Left forelimb (tissue), 1 donor: Measurements from ENCODE around the gene THADA.

Source experiments
- DNase-seq: peaks from one replicate; pipeline ENCODE4 v3.0.0-alpha.2; 2018; ENCODE audit warnings: low spot score

Gene THADA

DNA sequence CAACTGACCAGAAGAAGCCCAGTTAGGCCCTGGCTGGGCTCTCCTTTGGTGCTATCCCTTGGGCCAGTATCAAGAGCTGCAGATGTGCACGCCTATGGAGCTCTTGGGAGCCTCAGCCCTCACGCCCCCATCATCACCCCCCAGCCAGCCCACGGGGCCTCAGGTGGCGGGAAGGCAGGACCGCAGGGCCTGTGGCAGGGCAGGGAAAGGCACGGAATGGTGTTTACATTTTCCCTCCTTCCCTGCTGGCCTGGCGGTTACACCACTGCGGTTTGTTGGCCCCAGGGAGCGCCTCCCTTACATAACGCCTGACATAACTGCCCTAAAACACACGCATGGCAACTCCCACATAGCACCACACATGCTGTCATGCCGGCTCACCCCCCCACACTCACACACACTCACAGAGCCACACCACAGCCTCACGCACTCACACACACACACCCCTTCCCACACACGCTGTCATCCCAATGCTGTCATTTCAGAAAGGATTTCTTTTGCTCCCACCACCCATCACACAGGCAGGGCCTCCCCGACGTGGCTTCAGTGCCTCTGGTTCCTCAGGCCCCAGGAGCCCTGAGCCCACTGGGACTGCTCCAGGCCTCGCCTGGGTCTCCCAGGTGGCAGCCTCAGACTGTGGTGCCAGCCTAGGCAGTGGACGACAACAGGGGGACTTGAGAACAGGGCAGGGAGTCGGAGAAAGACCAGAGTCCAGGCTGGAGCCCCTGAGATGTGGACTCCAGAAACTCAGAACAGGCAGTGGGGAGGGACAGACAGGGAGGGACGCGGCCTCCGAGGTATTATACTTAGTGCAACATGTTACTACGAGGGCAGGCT lies 385.2 kb downstream of the THADA start:
- no peak for DNase-seq

DNA sequence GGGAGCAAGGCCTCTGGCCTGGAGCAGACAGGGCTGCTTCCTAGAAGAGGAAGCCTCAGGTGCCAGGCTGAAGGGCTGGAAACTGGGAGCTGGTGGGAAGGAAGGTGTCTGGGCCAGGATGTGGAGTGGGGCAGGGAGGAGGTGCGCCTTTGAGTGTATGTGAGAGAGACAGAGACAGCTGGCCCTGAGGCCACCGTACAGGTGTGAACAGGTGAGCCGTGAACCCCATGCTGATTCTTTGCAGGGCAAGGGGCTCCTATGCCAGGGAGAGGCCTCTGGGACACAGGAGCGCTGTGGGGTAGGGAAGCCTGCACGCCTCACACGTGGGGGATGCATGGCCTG lies 385.7 kb downstream of the THADA start:
- DNase-seq, result no peak

DNA sequence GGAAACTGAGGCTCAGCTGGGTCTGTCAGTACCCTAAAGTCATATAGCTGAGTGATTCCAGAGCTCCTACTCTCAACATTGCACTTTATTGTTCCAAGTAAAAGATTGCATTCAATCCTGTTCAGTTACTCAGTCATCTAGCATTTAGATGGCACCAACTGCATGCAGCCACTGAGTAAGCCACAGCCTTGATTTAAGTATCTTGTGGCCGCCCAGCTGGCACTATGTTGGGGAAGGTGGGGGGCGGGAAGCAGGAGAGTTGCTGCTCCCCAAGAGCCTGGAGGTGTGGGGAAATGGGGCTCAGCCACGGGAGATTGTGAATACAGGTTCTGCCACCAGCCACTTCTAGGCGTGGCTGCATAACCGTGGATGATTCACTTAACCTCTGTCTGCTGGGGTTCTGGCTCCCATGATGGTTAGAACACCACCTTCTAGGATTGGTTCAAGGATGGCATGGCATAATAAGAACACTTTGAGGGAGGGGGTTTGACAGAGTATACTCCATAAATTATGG lies 386.6 kb downstream of the THADA start:
- DNase-seq, result no peak

DNA sequence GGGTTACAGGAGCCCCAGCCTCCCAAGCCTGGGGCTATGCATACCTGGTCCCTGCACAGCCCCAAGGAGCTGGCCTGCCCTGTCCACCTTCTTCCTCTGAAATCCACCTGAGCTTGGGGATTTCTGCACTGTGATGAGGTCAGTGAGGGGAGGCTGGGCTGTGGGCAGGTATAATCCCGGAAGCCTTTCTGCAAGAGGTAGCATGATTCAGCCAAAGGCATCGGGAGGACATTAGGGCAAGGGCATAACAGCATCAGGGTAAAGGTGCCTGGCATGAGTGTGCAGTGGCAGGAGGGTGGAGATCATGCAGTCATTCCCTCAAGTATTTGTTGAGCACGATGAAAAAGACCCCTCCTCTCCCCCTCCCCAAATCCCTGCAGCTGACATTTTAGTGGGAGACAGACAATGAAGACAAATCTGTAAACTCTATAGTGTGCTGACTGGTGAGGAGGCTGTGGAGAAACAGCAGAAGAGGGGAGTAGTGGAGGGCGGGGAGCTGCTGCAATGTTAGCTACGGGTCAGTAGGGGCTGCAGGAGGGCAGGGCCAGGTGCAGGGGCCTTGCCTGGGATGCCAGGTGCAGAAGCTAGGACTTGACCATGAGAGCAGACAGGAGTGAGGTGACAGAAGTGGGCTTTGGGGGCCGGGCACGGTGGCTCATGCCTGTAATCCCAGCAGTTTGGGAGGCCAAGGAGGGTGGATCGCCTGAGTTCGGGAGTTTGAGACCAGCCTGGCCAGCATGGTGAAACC lies 388.1 kb downstream of the THADA start:
- DNase-seq, result no peak

DNA sequence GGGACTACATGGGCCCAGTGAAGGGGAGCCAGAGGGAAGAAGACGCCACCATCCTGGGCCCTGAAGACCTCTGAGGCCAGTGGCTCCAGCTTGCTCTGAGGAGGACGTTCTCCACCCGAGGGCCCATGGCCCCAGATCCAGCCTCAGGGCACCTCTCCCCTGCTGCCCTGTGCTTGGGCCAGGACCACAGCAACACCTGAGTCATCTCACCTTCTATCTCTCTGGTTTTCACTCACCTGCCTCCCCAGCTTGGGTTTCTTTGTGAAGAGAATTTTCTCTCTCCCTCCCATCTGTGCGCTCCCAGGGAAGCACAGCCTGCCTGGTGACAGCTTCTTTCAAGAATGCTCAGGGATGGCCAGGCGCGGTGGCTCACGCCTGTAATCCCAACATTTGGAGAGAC lies 389.2 kb downstream of the THADA start:
- DNase-seq, result no peak

- DNase-seq, result no peak
These were observed 392.5 kb downstream of the THADA start for GRCh38 chr2:43203373-43203772.

- DNase-seq, result no peak
These were observed 393.5 kb downstream of the THADA start for GRCh38 chr2:43202289-43202688.

GRCh38 chr2:43201497-43201896 lies 394.3 kb downstream of the THADA start:
- DNase-seq, result no peak

DNA sequence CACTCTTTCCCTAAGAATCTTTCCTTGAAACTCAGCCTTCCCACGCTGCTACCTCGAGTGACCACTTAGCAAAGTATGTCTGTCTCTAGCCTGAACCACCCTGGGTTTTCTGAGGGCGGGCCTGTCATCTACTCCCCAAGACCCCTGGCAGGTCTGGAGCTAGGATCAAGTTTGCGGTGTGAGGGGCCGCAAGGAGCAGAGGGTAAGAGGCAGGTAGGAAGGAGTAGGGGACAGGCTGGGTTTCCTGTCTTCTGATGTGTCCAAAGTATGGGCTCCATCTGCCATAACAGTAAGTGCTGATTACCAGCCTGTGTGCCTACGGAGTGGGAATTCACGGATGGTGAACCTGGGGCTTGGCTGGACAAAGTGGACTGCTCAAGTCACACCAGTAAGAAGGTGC lies 394.8 kb downstream of the THADA start:
- DNase-seq, result no peak

- DNase-seq, result no peak
These were observed 396.0 kb downstream of the THADA start for GRCh38 chr2:43199492-43200488.

DNA sequence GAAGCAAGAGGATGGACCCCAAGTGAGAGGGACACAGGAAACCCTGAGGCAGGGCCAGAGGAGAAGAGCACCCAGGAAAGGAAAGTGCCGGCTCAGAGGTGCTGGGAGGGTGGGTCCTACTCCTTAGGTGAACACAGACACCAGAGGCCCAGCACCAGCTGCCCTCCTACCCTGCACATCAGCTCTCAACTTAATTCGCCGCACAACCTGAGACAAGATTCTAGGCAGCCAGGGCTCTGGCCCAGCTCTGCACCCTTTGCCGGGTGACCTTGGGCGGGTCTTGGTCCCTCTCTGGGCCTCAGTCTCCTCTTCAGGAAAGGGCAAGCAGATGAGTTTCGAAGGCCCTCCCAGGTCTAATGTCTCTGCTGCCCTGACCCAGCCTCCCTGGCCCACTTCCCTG lies 397.6 kb downstream of the THADA start:
- no peak for DNase-seq

- DNase-seq, result no peak
These were observed 398.3 kb downstream of the THADA start for GRCh38 chr2:43197588-43197896.

DNA sequence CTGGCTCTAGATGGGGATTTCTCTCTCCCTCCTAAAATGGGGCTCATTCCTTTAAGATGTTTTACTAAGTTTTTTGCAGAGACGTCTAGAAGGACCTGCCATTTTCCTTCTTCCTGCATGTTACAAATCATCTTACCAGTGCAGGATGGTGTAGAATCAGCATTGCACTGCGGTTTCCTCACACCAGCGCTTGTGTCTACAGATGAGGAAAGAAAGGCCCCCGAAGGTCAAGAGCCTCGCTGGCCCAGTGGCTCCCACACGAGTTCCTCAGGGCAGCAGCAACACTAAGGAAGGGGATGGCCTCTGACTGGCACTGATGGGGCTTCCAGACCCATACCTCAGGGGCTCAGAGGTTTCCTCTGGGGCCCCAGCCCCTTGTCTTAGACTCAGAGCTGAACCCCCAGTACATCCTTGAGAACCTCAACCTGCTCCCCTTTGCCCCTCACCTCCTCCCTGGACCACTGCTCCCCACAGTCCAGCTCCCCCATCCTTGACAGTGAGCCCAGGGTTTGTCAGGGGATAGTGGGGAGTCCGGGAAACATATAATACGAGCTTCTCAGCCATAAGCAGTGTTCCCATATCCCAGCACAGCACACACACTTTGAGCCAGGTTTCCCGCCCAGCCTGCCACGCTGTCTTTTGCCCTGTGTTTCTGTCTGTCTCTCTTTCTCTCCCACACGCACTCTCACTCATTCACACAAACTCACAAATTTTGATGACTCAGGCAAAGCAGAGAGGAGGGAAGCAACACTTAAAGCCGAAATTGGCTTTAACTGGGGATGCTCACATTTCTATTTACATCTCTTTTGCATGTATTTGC lies 398.9 kb downstream of the THADA start:
- no peak for DNase-seq

- no peak for DNase-seq
These were observed 401.5 kb downstream of the THADA start for GRCh38 chr2:43194121-43194869.

DNA sequence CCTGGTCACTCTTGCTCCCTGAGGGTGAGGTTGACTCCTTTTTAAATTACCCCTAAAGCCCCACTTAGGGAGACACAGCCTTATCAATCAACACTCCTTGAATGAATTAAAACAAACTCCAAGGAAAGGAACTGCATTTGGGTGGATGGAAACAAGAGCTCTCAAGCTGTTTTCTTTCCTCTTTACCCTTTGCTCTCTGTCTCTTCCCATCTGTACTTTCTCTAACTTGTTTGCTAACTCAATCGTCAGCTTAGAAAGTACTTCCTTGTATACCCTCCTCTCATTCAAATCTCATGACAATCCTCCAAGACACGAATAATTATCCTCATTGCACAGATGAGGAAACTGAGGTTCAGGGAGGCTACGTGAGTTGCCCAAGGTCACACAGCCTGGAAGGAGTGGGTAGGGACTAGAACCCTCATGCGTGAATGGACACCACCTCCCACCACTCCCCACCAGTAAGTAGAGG lies 402.2 kb downstream of the THADA start:
- no peak for DNase-seq

- no peak for DNase-seq
These were observed 402.8 kb downstream of the THADA start for GRCh38 chr2:43192744-43193651.

DNA sequence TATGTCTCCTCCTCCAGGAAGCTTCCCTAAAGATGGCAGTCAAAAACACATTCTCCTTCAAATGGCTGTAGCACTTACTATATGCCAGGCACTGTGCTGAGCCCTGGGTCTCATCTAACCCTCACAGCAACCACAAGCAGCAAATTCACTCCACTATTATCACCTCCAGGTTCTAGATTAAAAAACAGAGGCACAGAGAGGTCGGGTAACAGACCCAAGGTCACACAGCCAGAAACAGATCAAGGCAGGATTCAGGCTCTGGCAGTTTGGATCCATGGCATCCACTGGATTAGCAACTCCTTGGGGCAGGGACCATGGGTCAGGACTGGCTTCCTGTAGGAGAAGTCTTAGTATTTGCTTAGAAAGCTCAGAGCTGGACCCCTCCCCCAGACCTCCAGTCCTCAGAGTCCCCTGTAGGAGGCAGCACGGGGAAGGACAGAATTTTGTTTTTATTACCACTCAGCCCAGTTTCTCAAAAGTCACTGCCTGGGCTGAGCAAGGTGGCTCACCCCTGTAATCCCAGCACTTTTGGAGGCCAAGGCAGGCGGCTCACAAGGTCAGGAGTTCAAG lies 403.8 kb downstream of the THADA start:
- no peak for DNase-seq

DNA sequence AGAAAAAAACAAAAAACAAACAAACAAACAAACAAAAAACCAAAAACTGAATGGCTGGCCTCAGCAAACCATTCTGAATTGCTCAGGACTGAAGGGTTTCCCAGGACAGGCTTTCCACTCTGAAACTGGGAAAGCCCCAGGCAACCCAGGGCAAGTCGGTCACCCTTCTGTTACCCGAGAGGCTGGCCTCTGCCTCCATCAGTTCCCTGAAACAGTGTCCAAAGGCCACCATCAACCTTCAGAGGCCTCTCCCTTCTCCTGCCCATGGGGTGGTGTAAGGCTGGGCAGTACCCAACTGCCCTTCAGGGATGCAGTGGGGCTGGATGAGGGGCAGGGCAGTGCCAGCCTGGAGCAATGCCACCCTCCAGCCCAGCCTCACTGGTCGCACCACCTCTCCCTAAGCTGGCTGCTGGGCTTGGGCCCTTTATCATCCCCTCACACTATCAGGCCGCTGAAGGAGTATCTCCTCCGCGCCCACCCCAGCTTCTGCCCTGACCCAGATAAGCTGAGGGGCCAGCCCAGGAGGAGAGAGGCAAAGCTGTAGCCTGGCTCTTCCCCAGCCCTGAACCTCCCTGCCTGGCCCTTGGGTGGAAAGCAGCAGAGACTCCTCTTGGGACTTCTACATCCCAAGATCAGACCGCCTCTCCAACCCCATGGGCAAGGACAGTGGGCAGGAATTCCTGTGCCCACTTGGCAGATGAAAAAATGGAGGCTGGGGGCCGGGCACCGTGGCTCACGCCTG lies 405.4 kb downstream of the THADA start:
- no peak for DNase-seq
